GM21576 (cell line): ENCODE data around the gene RSKR.
A peak's percentile ranks its signal among the peaks of the same experiment; 100 is the strongest.
"Not testable (repeated sequence)": the region's sequence is repeated elsewhere in the genome, so short reads cannot be mapped to it uniquely, and the experiment has no call there.

ENCODE experiments used
- ATAC-seq: cut with Tn5 transposase; IDR thresholded peaks from one replicate; pipeline ENCODE4 v1.9.1; 2021; ENCODE audit warnings: mild to moderate bottlenecking, moderate library complexity; ENCODE audit not compliant: unreplicated experiment

Gene RSKR

GRCh38 chr17:28623696-28624095 is 9.7 kb upstream of the RSKR start:
- no peak for ATAC-seq

- no peak for ATAC-seq
Observed at GRCh38 chr17:28622186-28622585, 8.2 kb upstream of the RSKR start.

GRCh38 chr17:28620010-28620409 is 6.0 kb upstream of the RSKR start:
- ATAC-seq = no peak

GRCh38 chr17:28618464-28618863 is 4.5 kb upstream of the RSKR start:
- ATAC-seq = no peak

- no peak for ATAC-seq
Observed at GRCh38 chr17:28616281-28616680, 2.3 kb upstream of the RSKR start.

DNA sequence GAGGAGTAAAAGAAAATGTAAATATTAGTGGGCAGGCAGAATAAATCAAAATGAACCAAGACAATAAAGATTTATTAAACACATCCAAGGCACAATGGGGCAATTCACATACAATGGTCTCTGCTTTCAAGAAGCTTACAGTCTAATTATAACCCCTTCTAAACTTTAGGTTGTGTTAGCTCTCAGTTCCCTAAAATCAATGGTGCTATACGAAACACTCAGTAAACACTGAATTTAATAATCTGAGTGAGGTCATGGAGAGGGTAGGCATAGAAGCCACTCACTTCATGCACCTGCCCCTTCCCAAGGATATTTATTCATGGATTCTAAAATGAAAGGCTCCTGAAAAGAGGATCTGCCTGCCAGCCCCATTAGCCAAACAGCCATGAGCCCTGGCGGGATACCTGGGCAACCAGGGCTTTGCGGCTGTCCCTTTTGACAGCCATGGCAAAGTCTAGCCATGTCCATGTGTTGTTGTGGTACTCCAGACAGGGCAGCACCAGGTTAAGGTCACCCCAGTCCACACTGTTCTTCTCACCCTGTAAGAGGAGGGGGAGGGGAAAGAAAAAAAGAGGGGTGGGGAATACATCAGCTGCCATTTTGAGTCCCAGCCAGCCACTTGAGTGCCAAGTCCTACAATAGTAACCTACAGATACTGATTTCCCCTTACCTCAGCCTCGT is 1.4 kb upstream of the RSKR start:
- no peak for ATAC-seq

- no peak for ATAC-seq
Observed at GRCh38 chr17:28612936-28613872, 781 bp downstream of the RSKR start.

GRCh38 chr17:28612531-28612930 is 1.5 kb downstream of the RSKR start:
- ATAC-seq = no peak

DNA sequence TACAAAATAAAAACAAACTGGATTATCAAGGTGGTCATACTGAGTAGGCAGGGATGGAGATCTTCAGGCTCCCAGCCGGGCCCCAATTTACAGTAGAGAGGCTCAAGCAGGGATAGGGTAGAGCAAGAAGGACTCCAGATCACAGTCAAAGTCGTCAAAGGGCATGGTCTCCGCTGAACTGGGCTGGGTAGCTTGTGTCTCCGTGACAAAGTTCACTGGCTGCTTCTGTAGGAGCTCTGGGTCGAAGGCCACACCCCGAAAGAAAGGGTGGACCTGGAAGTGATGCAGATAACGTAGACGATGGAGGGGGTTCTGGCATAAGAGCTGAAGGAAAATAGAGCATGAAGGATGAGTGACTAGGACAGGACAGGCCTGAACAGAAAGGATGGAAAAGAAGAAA is 3.6 kb downstream of the RSKR start:
- no peak for ATAC-seq

DNA sequence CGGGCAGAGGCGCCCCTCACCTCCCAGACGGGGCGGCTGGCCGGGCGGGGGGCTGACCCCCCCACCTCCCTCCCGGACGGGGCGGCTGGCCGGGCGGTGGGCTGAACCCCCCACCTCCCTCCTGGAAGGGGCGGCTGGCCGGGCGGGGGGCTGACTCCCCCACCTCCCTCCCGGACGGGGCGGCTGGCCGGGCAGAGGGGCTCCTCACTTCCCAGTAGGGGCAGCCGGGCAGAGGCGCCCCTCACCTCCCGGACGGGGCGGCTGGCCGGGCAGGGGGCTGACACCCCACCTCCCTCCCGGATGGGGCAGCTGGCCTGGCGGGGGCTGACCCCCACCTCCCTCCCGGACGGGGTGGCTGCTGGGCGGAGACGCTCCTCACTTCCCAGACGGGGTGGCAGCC is 10.0 kb downstream of the RSKR start:
- not testable (repeated sequence) for ATAC-seq

DNA sequence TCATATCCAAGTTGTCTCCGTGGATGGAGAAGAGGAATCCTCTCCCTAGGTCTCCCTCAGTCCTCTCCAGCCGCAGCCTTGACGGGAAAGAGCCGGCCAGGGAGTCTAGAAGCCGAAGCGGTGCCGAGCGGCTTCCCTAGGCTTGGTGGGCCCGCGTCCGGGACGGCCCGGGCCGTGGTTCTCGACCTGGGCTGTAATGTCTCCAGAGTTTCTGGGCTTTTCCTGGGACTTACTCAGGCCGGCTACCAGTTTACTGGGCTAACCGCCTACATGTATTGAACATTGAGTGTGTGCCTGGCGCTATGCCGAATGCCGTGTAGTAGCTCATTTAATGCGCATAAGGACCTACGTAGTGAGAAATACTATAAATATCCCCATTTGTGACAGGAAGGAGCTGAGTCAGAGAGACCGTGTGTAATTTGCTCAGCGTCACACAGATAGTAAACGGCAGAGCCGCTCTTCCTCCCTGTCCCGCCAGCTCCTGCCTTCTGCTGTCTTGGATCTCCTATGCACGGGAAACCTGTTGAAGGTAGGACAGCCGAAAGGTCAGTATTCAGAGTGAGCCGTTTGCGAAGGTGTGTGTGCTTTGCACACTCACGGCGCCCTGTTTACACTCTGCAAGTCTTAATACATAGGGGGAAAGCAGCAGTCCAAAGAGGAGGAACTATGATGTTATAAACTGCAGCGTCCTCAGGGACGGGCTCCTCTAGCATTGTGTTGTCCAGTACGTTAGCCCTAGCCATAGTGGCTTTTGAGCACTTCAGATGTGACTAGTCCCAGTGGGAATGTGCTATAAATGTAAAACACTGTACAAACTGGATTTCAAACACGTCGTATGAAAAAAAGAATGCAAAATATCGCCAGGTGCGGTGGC is 14.4 kb downstream of the RSKR start:
- ATAC-seq = peak; percentile 41

- ATAC-seq = peak; percentile 79
Observed at GRCh38 chr17:28598799-28599310, 15.1 kb downstream of the RSKR start, which contains the start of gene SPAG5. Gene SPAG5, minus strand, starts transcription at chr17:28599025. Its CDS starts 79 bp downstream, at chr17:28598946.

DNA sequence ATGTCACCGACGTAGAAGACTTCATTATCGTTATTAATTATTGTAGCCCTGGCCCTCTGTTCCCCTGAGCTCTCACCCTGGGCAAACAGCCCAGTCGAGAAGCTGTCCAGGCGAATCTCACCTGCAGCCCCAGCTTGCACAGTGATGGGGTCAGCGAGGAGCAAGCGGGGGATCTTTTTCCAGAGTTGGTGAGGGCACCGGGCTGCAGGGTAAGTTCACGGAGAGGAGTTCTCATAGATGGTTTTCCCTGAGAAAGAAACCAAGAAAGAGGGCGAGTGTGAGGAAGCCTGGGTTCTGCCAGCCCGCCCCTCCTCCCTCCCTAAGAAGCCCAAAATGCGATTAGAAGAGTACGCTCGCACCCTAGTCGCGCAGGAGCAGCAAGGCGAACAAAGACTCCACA is 15.6 kb downstream of the RSKR start:
- no peak for ATAC-seq

GRCh38 chr17:28597606-28598383 is 16.2 kb downstream of the RSKR start:
- ATAC-seq = no peak

DNA sequence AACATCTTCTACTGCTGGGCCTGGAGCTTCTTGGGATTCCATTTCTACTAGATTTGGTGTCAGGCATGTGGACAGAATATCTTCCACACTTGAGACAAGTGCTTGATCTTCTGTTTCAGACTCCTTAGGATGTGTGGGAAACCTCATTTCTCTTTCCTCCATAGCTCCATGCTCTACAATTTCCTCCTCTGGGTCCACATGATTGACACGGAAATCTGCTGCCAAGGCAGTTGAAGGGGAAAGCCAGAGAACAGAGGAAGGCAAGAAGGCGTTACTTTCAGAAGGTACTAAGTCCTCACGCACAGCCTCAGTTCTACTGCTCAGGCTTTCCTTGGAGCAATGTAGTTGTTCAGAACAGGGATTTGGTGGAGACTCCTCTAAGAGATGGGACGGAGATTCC is 21.7 kb downstream of the RSKR start:
- ATAC-seq = no peak

- no peak for ATAC-seq
Observed at GRCh38 chr17:28585851-28586250, 28.1 kb downstream of the RSKR start.

- ATAC-seq = no peak
Observed at GRCh38 chr17:28584434-28584833, 29.6 kb downstream of the RSKR start.

- no peak for ATAC-seq
Observed at GRCh38 chr17:28582513-28582912, 31.5 kb downstream of the RSKR start.

DNA sequence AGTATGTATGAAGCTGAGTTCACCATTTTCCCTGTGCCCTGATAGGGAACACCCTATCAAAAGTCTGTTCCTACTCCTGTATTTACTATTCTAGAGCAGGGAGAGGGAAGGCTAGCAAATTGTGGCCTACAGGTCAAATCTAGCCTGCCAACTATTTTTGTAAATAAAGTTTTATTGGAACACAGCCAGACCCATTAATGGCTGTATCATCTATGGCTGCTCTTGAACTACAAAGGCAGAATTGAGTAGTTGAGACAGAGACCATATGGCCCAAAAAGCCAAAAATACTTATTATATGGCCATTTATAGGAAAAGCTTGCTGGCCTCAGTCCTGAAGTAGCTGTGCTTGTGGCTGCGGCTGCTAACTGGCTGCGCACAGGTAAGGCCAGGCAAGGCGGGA is 33.0 kb downstream of the RSKR start:
- no peak for ATAC-seq

GRCh38 chr17:28579526-28579925 is 34.5 kb downstream of the RSKR start:
- ATAC-seq = no peak
